Suprapubic skin (tissue), 4 donors: ENCODE data around the gene KAZN. TPM values are rescaled to one million over a fixed set of nuclear protein-coding genes. Genes with fewer than 3 reads are reported as not detected.

Experiments
- DNase-seq, 2 donors: peaks; one replicate each; pipeline ENCODE4 v3.0.0-alpha.2; 2019; ENCODE audit warnings: low spot score in 2 of 2
- H3K27ac ChIP-seq: fragments of 200-600 bp; sonication (generic); one replicate; pipeline ENCODE4 v1.5.1; 2019
- H3K27me3 ChIP-seq: fragments of 200-600 bp; sonication (generic); one replicate; pipeline ENCODE4 v1.5.1; 2019
- H3K36me3 ChIP-seq: fragments of 200-600 bp; sonication (generic); one replicate; pipeline ENCODE4 v1.5.1; 2019
- H3K4me1 ChIP-seq: fragments of 200-600 bp; sonication (generic); one replicate; pipeline ENCODE4 v1.5.1; 2019
- H3K4me3 ChIP-seq: fragments of 200-600 bp; sonication (generic); one replicate; pipeline ENCODE4 v1.5.1; 2019; ENCODE audit warnings: mild to moderate bottlenecking
- H3K9me3 ChIP-seq: fragments of 200-600 bp; sonication (generic); one replicate; pipeline ENCODE4 v1.5.1; 2019
- CTCF ChIP-seq, 2 donors: fragments of 200-600 bp in 1 of 2; fragments of 450-650 bp in 1 of 2; sonication (generic) in 1 of 2; IDR thresholded peaks; one replicate each; pipeline ENCODE4 v1.5.1; 2016 to 2019; ENCODE audit warnings: antibody characterized with exemption in 2 of 2, mild to moderate bottlenecking in 1 of 2, moderate library complexity in 1 of 2
- EP300 ChIP-seq: sonication (generic); formaldehyde crosslinking; IDR thresholded peaks from one replicate; pipeline ENCODE4 v1.6.1; 2017; ENCODE audit warnings: antibody characterized with exemption
- POLR2A ChIP-seq, 2 donors: fragments of 450-650 bp; IDR thresholded peaks; one replicate each; pipeline ENCODE4 v1.6.1; 2017; ENCODE audit warnings: antibody characterized with exemption in 2 of 2, mild to moderate bottlenecking in 2 of 2, moderate library complexity in 2 of 2
- POLR2AphosphoS5 ChIP-seq, 3 donors: sonication (generic); formaldehyde crosslinking; IDR thresholded peaks; one replicate each; pipeline ENCODE4 v1.6.1; 2017; ENCODE audit warnings: antibody characterized with exemption in 3 of 3
- WGBS: methylation state at CpG from one replicate; pipeline ENCODE4 v1.1.5; 2018; 5-methylcytosine and 5-hydroxymethylcytosine counted together
- total RNA-seq, 4 donors: library from RNA; depleted of rRNA; stranded (reverse); fragments of >200 nt; gene quantifications; one replicate each; pipeline ENCODE4 v1.1.0, GENCODE V29; 2016

Gene KAZN
- total RNA-seq, 4 donors from 2014 or later, result 29.2 to 37.5 (median 31.7) TPM

GRCh38 chr1:14654554-14654953, 56.1 kb downstream of the KAZN start:
- Histone ChIP-seq H3K9me3 (no peaks in the 10 kb centered on the region), H3K4me1 (no peaks in the 10 kb centered on the region), H3K27ac (no peak overlapping the region), H3K27me3 (no peaks in the 10 kb centered on the region), H3K36me3 (no peaks in the 10 kb centered on the region), H3K4me3 (no peak overlapping the region)
- no peak for DNase-seq
- WGBS, result 100% methylated on average over 1 of the region's 1 CpG
- TF ChIP-seq EP300, result no peak
- no peak for TF ChIP-seq POLR2A (IDR thresholded peaks at IDR 0.05)
- TF ChIP-seq POLR2AphosphoS5 (IDR thresholded peaks at IDR 0.05), result no peak
- no peak for TF ChIP-seq CTCF (IDR thresholded peaks at IDR 0.05)

GRCh38 chr1:14655385-14655784, 56.9 kb downstream of the KAZN start:
- Histone ChIP-seq H3K4me1 (no peaks in the 10 kb centered on the region), H3K9me3 (no peaks in the 10 kb centered on the region), H3K36me3 (no peaks in the 10 kb centered on the region), H3K4me3 (no peak overlapping the region), H3K27ac (no peak overlapping the region), H3K27me3 (no peaks in the 10 kb centered on the region)
- TF ChIP-seq POLR2A (IDR thresholded peaks at IDR 0.05) (no peak), POLR2AphosphoS5 (IDR thresholded peaks at IDR 0.05) (no peak), CTCF (IDR thresholded peaks at IDR 0.05) (no peak), EP300 (no peak)
- DNase-seq, result no peak
- WGBS, result 89% methylated on average over 7 of the region's 7 CpGs

- Histone ChIP-seq H3K4me3 (no peak overlapping the region), H3K4me1 (no peaks in the 10 kb centered on the region), H3K36me3 (no peaks in the 10 kb centered on the region), H3K27me3 (no peaks in the 10 kb centered on the region), H3K27ac (no peak overlapping the region), H3K9me3 (no peaks in the 10 kb centered on the region)
- DNase-seq, result no peak
- WGBS, result 87% methylated on average over 13 of the region's 13 CpGs
- no peak for TF ChIP-seq EP300
- TF ChIP-seq CTCF (IDR thresholded peaks at IDR 0.05), result no peak
- TF ChIP-seq POLR2AphosphoS5 (IDR thresholded peaks at IDR 0.05), result no peak
- TF ChIP-seq POLR2A (IDR thresholded peaks at IDR 0.05), result no peak
Measured at GRCh38 chr1:14656384-14656937, 58.0 kb downstream of the KAZN start.

- no peaks in the 10 kb centered on the region for H3K36me3 ChIP-seq
- no peak for DNase-seq
- H3K27ac ChIP-seq, result no peak overlapping the region
- H3K4me1 ChIP-seq, result no peaks in the 10 kb centered on the region
- no peaks in the 10 kb centered on the region for H3K27me3 ChIP-seq
- H3K4me3 ChIP-seq, result no peak overlapping the region
- H3K9me3 ChIP-seq, result no peaks in the 10 kb centered on the region
- no peak for TF ChIP-seq POLR2AphosphoS5 (IDR thresholded peaks at IDR 0.05)
- no peak for TF ChIP-seq EP300
- no peak for TF ChIP-seq CTCF (IDR thresholded peaks at IDR 0.05)
- TF ChIP-seq POLR2A (IDR thresholded peaks at IDR 0.05), result no peak
- 79% methylated on average over 6 of the region's 6 CpGs for WGBS
Measured at GRCh38 chr1:14658642-14659041, 60.2 kb downstream of the KAZN start.

- TF ChIP-seq EP300, result no peak
- TF ChIP-seq POLR2A (IDR thresholded peaks at IDR 0.05), result no peak
- no peak for TF ChIP-seq CTCF (IDR thresholded peaks at IDR 0.05)
- no peak for TF ChIP-seq POLR2AphosphoS5 (IDR thresholded peaks at IDR 0.05)
- no peak overlapping the region for H3K4me3 ChIP-seq
- H3K27ac ChIP-seq, result no peak overlapping the region
- DNase-seq, result no peak
- H3K36me3 ChIP-seq, result no peaks in the 10 kb centered on the region
- 92% methylated on average over 11 of the region's 11 CpGs for WGBS
- no peaks in the 10 kb centered on the region for H3K4me1 ChIP-seq
- H3K9me3 ChIP-seq, result no peaks in the 10 kb centered on the region
- no peaks in the 10 kb centered on the region for H3K27me3 ChIP-seq
Measured at GRCh38 chr1:14659913-14660312, 61.4 kb downstream of the KAZN start.
